Measurements from ENCODE around the gene PTPRB. TPM values are rescaled to one million over a fixed set of nuclear protein-coding genes. Genes with fewer than 3 reads are reported as not detected.

PTPRB gene
- total and polyA plus RNA-seq, 2 donors (not counting 1 experiment from before 2014, with no cell fraction given) = 0.01 TPM; not detected in 1

GRCh38 chr12:70520847-70521246 is 116.4 kb downstream of the PTPRB start:
- no peak overlapping the region for H3K27ac ChIP-seq (ENCODE audit: low read length in 2 of 2)
- ATAC-seq (ENCODE audit: low read depth) (no peak), DNase-seq (no peak)
- POLR2A ChIA-PET = no interaction called here
- H2AFZ ChIP-seq (ENCODE audit: insufficient read depth, low read depth, low read length, poor library complexity, severe bottlenecking) = no peak overlapping the region
- no peak overlapping the region for H3K9ac ChIP-seq (ENCODE audit: low read length)
- Mint-ChIP-seq H3K4me1 (no peaks in the 10 kb centered on the region), H3K27ac (no peak overlapping the region), H3K4me3 (no peak overlapping the region), H3K27me3 (peaks cover 3% of the 10 kb centered on the region), H3K9me3 (ENCODE audit: insufficient read depth) (peaks cover 2% of the 10 kb centered on the region)
- intact Hi-C loops (cut with micrococcal nuclease) = no loop called here
- H3K79me2 ChIP-seq (ENCODE audit: control insufficient read depth, insufficient read depth, low read length) = no peaks in the 10 kb centered on the region
- H3K4me2 ChIP-seq (replicated peaks; ENCODE audit: low read depth, low read length, poor library complexity, severe bottlenecking) = no peak overlapping the region
- no peaks in the 10 kb centered on the region for H3K27me3 ChIP-seq (replicated peaks in 1 of 4; ENCODE audit: control extremely low read depth in 1 of 4, control insufficient read depth in 3 of 4, insufficient read depth in 4 of 4, low read length in 3 of 4)
- H3K4me3 ChIP-seq (ENCODE audit: control extremely low read depth in 1 of 5, extremely low read depth in 1 of 5, insufficient read depth in 1 of 5, low read depth in 2 of 5, low read length in 4 of 5) = no peak overlapping the region
- CTCF ChIA-PET = no interaction called here
- no peak for TF ChIP-seq EZH2 (IDR thresholded peaks at IDR 0.05; ENCODE audit: borderline replicate concordance, insufficient read depth, low read depth, low read length, poor library complexity, severe bottlenecking)
- H3K36me3 ChIP-seq (replicated peaks in 1 of 2; ENCODE audit: control extremely low read depth in 1 of 2, control insufficient read depth in 1 of 2, extremely low read depth in 1 of 2, insufficient read depth in 2 of 2, low read length in 1 of 2) = no peaks in the 10 kb centered on the region
- no peaks in the 10 kb centered on the region for H3K4me1 ChIP-seq (ENCODE audit: control insufficient read depth in 2 of 2, insufficient read depth in 2 of 2, low read length in 2 of 2)
- peaks cover 0 to 3% (median 2%) of the 10 kb centered on the region in 3 donors for H3K9me3 ChIP-seq (ENCODE audit: control extremely low read depth in 1 of 3, control insufficient read depth in 2 of 3, insufficient read depth in 1 of 3, low read length in 2 of 3)
- WGBS (ENCODE audit: insufficient coverage) = no CpG with 5 or more reads among the region's 1 CpG
- no peaks in the 10 kb centered on the region for H4K20me1 ChIP-seq (ENCODE audit: control insufficient read depth, insufficient read depth, low read length, poor library complexity, severe bottlenecking)

- Mint-ChIP-seq H3K27me3 (no peaks in the 10 kb centered on the region), H3K27ac (no peak overlapping the region), H3K4me1 (peaks cover 1% of the 10 kb centered on the region), H3K4me3 (no peak overlapping the region), H3K9me3 (ENCODE audit: insufficient read depth) (no peaks in the 10 kb centered on the region)
- no peaks in the 10 kb centered on the region for H4K20me1 ChIP-seq (ENCODE audit: control insufficient read depth, insufficient read depth, low read length, poor library complexity, severe bottlenecking)
- no peak overlapping the region for H2AFZ ChIP-seq (ENCODE audit: insufficient read depth, low read depth, low read length, poor library complexity, severe bottlenecking)
- no peak overlapping the region for H3K27ac ChIP-seq (ENCODE audit: low read length in 2 of 2)
- H3K4me1 ChIP-seq (ENCODE audit: control insufficient read depth in 2 of 2, insufficient read depth in 2 of 2, low read length in 2 of 2) = peaks cover 0 to 4% of the 10 kb centered on the region in 2 donors
- H3K36me3 ChIP-seq (replicated peaks in 1 of 2; ENCODE audit: control extremely low read depth in 1 of 2, control insufficient read depth in 1 of 2, extremely low read depth in 1 of 2, insufficient read depth in 2 of 2, low read length in 1 of 2) = no peaks in the 10 kb centered on the region
- POLR2A ChIA-PET = no interaction called here
- H3K9ac ChIP-seq (ENCODE audit: low read length) = no peak overlapping the region
- no peaks in the 10 kb centered on the region for H3K9me3 ChIP-seq (ENCODE audit: control extremely low read depth in 1 of 3, control insufficient read depth in 2 of 3, insufficient read depth in 1 of 3, low read length in 2 of 3)
- CTCF ChIA-PET = no interaction called here
- DNase-seq (no peak), ATAC-seq (ENCODE audit: low read depth) (no peak)
- TF ChIP-seq EZH2 (IDR thresholded peaks at IDR 0.05; ENCODE audit: borderline replicate concordance, insufficient read depth, low read depth, low read length, poor library complexity, severe bottlenecking) (no peak), CTCF (IDR thresholded peaks at IDR 0.05) (no peak)
- intact Hi-C loops (cut with micrococcal nuclease) = no loop called here
- no peak overlapping the region for H3K4me3 ChIP-seq (ENCODE audit: control extremely low read depth in 1 of 5, extremely low read depth in 1 of 5, insufficient read depth in 1 of 5, low read depth in 2 of 5, low read length in 4 of 5)
- no peaks in the 10 kb centered on the region for H3K79me2 ChIP-seq (ENCODE audit: control insufficient read depth, insufficient read depth, low read length)
- H3K4me2 ChIP-seq (replicated peaks; ENCODE audit: low read depth, low read length, poor library complexity, severe bottlenecking) = no peak overlapping the region
- H3K27me3 ChIP-seq (replicated peaks in 1 of 4; ENCODE audit: control extremely low read depth in 1 of 4, control insufficient read depth in 3 of 4, insufficient read depth in 4 of 4, low read length in 3 of 4) = no peaks in the 10 kb centered on the region
Observed at GRCh38 chr12:70513426-70513825, 123.8 kb downstream of the PTPRB start.
